ENCODE measurements around the gene GAL3ST2.
"Not testable (repeated sequence)": the region's sequence is repeated elsewhere in the genome, so short reads cannot be mapped to it uniquely, and the experiment has no call there.

GAL3ST2 gene

DNA sequence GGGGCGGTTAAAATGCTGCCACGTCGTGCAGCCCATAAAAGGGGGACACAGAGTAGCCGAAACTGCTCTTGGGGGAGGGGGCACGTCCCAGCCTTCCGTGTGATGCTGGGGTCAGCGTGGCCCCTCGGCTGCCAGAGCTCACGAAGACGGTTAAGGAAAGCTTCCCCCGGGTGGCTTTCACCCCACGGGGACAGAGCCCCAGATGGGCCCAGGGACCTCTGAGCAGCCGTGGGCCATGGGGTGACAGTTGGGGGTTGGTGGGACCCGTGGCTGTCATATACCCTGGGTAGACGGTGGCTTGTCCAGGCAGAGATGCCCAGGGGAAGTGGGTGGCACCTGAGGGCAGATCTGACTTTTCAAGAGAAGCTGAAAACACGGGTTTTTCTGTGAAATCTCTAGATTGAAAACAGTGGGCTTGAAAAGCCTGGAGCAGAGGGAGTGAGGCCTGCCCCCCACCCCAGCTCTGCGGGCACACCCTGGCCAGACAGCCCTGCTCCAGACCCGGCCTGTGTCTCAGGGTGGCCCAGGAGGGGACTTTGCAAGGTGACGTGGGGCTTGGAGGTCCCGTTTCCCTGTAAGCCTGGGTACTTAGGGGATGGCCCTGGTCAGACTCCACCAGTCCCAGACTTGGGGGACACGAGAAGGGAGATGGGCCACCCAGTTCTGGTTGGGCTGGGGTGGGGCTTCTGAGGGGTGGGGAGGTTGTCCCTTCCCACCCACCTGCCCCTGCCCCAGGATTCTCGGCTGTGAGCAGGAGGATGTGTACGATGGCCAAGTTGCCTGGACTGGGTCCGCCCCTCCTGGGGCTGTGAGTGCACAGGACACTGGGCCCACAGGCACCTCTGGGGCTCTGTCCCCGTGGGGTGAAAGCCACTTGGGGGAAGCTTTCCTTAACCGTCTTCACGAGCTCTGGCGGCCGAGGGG lies 33.0 kb downstream of the GAL3ST2 start:
- DNase-seq = no peak

DNA sequence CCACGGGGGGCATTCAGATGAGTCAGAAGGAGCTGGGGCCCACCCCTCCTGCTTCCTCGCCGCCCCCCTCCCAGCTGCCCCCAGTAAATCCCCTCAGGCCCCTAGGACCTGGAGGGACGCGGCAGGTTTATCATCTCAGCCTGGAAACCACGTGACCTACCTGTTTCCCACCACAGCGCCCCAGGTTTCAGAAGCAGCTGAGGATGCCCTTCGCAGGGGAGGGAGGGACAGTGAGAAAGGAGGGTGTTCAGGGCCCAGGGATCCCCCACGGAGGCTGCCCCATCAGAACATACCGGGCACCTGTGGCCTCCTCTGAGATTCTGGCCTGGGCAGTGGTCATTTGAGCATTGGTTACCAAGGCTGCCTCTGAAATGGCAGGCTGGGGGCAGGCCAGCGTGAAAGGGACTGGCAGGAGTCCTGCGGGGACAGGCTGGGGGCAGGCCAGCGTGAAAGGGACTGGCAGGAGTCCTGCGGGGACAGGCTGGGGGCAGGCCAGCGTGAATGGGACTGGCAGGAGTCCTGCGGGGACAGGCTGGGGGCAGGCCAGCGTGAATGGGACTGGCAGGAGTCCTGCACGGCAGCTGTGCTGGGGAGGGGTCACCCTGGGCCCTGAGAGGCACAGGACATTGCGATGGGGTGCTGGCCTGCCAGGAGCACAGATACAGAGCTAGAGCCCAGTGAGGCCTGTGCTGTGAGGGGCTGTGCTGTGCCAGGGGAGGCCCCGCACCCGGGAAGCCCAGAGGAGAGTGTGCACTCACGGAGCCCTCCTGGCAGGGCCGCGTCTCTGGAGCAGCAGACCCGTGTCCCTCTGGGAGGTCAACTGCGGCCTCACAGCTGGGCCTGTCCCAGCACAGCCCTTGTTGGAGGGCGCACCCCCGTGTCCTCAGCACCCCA lies 33.9 kb downstream of the GAL3ST2 start:
- DNase-seq = no peak

DNA sequence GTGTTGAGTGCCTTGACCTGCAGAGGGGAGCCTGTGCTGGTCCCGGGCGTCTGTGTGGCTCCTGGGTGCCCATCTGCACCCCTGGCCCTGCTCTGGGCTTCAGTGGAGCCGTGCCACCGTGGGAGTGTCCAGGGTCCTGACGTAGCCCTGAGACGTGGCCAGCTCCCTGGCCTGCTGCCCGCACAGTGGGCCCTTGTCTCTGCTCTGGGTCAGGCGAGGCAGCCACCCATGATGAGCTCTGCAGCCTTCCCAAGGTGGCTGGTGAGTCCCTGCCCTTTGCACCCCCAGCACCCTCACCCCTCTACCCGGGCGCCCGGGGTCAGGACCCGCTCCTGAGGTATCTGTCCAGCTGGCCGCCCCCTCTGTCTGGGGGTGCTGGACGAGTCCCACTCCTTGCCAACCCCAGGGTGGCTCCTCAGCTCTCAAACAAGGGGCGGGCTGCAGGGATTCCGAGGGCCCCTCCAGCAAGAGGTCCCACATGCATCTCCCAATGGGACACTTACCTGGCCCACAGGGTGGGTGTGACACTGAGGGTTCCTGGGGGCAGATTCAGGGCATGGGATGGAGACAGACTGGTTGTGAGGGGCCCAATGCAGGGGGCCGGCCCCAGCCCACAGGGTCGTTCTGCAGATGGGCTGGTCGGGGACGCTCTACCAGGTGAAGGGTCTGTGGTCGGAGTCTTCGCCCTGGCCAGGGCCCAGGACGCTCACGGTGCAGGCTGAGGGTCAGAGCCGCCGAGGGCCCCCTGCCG lies 34.8 kb downstream of the GAL3ST2 start:
- DNase-seq = no peak

DNA sequence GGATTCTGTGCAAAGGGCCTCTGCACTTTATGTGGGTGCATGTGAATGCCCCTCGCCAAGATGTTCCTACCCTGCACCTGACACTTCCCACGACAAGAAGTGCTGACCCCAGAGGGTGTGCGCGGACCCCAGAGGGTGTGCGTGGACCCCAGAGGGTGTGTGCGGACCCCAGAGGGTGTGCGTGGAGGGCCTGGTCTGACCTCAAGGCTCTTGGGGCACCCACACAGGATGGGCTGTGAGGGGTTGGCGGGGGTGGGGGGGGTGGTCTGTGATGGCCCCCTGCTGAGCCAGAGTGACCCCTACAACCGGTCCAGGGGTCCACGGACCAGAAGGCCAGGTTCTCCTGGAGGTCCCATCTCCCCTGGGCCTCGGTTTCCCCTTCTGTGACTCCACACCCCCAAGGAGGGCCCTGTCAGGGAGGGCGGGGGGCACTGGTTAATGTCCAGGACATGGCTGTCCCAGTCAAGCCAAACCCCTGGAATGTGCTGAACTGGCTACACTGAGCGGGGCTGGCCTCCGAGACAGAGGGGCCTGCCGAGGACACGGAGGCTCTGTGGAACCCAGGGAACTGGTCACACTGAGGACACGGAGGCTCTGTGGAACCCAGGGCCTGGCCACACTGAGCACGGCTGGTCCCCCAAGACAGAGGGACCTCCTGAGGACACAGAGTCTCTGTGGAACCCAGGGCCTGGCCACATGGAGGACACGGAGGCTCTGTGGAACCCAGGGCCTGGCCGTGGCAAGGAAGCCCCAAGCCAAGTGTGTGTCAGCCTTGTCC lies 35.5 kb downstream of the GAL3ST2 start:
- no peak for DNase-seq

GRCh38 chr2:241812730-241813643 lies 36.4 kb downstream of the GAL3ST2 start:
- no peak for DNase-seq

- no peak for DNase-seq
These were observed 37.2 kb downstream of the GAL3ST2 start for GRCh38 chr2:241813644-241814392.

GRCh38 chr2:241814393-241814642 lies 37.7 kb downstream of the GAL3ST2 start:
- DNase-seq = no peak

DNA sequence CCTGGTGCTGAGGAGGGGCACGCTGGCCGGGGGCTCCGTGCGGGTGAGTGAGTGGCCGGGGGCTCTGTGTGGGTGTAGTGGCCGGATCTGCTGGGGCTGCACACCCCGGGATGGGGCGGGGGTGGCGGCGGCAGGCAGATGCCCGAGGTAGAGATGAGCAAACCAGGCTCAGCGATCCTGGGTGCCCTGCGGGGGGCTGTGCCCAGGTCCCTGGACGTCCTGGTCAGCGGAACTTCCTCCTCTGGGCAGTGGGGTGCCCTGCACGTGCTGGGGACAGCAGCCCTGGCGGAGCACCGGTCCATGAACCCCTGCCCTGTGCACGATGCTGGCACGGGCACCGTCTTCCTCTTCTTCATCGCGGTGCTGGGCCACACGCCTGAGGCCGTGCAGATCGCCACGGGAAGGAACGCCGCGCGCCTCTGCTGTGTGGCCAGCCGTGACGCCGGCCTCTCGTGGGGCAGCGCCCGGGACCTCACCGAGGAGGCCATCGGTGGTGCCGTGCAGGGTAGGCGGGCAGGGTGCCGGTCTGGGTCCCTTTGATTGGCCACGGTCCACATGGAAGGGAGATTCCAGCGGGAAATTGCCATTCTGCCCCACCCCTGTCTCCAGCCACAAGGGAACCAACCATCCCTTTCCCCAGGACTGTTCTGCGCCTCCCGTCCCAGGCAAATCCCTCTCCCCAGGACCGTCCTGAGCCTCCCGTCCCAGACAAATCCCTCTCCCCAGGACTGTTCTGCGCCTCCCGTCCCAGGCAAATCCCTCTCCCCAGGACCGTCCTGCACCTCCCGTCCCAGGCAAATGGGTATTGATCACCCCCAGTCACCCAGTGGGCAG lies 38.2 kb downstream of the GAL3ST2 start:
- DNase-seq = no peak

DNA sequence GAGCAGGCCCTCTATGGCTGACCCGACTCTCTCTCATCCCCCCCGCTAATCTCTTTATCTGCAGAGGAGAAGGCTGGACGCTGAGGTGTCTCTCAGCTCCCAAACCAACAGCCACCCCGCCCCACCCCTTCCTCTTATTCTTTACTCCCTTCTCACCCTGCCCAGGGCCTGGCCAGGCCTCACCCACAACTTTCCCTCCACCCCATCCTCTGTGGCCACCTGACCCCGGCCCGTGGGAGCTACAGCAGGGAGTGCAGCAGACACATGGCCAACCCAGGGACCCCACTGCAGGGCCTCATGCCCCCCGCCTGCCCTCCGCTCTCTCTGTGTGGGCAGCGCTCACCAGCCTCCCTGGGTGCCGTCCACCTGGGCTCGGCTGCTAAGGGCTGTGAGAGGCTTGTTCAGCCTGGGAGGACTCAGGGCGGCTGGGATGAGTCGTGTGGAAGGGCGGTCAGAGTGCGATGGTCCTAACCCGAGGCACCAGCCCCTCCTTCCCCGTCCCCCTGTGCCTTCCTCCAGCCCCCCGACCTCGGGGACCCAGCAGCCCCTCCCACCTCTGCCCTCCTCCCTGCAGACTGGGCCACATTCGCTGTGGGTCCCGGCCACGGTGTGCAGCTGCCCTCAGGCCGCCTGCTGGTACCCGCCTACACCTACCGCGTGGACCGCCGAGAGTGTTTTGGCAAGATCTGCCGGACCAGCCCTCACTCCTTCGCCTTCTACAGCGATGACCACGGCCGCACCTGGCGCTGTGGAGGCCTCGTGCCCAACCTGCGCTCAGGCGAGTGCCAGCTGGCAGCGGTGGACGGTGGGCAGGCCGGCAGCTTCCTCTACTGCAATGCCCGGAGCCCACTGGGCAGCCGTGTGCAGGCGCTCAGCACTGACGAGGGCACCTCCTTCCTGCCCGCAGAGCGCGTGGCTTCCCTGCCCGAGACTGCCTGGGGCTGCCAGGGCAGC lies 39.1 kb downstream of the GAL3ST2 start:
- DNase-seq = no peak

- DNase-seq = no peak
These were observed 40.0 kb downstream of the GAL3ST2 start for GRCh38 chr2:241816431-241817121.

- DNase-seq = no peak
These were observed 40.7 kb downstream of the GAL3ST2 start for GRCh38 chr2:241817126-241817820.

GRCh38 chr2:241817821-241818215 lies 41.2 kb downstream of the GAL3ST2 start:
- DNase-seq = not testable (repeated sequence)

- no peak for DNase-seq
These were observed 41.8 kb downstream of the GAL3ST2 start for GRCh38 chr2:241818229-241818942.

DNA sequence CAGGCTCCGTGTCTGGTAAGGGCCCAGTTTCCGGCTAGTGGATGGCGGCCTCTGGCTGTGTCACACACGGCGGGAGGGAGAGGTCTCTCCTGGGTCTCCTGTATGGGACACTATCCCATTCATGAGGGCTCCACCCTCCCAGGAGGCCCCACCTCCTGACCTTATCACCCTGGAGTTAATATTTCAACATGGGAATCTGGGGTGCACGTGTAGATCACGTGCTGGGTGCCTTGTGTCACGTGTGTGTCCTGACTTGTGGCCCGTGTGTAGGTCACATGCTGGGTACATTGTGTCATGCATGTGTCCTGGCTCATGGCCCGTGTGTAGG lies 42.3 kb downstream of the GAL3ST2 start:
- no peak for DNase-seq

GRCh38 chr2:241819947-241820624 lies 43.5 kb downstream of the GAL3ST2 start:
- DNase-seq = not testable (repeated sequence)
